ENCODE measurements around the gene TSPAN18. TPM values are rescaled to one million over a fixed set of nuclear protein-coding genes. Genes with fewer than 3 reads are reported as not detected.

The TSPAN18 gene
- total RNA-seq, 1 experiment from 2014 or later: not detected

DNA sequence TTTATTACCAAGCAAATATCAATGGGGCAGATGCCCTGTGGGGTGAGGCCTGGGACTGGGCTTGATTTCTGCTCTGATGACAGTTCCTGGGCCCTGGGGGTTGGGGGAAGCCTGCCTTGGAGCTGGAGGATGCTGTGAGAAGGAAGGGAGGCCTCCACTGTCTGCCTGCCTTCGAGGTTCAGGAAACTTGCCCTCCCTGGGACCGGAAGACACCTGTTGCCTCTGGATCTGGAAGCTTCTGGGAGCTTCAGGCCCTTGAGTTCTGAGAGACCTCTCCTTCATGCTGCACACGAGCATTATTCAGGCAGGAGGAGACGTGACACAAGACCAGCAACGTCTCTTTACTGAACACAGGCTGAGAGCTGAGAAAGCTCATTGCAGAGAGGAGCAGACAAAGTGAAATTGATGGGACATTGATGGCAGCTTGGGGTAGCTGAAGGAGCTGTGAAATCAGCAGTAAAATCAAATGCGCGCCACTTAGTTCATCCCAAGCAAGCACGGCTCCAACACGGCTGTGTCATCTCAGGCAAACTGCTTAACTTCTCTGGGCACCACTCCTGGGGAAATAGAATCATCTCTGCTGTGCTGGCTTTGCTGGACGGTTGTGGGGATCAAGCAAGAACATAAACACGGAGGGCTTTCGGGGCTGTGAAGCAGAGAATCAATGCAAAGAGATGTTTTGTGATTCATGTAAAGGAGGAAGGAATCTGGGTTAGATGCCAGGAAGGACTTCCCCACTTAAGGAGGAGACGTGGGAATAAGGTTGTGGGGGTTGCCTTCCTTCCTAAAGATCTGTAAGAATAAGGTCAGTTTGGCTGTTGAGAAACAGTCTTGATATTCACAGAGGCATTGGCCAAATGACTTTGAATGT, 159.4 kb downstream of the TSPAN18 start:
- no peak for TF ChIP-seq EZH2phosphoT487 (IDR thresholded peaks at IDR 0.05; ENCODE audit: borderline replicate concordance, low read length)
- TF ChIP-seq, protein P1, sequence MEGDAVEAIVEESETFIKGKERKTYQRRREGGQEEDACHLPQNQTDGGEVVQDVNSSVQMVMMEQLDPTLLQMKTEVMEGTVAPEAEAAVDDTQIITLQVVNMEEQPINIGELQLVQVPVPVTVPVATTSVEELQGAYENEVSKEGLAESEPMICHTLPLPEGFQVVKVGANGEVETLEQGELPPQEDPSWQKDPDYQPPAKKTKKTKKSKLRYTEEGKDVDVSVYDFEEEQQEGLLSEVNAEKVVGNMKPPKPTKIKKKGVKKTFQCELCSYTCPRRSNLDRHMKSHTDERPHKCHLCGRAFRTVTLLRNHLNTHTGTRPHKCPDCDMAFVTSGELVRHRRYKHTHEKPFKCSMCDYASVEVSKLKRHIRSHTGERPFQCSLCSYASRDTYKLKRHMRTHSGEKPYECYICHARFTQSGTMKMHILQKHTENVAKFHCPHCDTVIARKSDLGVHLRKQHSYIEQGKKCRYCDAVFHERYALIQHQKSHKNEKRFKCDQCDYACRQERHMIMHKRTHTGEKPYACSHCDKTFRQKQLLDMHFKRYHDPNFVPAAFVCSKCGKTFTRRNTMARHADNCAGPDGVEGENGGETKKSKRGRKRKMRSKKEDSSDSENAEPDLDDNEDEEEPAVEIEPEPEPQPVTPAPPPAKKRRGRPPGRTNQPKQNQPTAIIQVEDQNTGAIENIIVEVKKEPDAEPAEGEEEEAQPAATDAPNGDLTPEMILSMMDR (conservative IDR thresholded peaks at IDR 0.05; ENCODE audit: low read depth, low read length): no peak
- no peak for TF ChIP-seq EZH2 (IDR thresholded peaks at IDR 0.05; ENCODE audit: low read length, unreplicated experiment)
- ChIA-PET CTCF (no interaction called here), POLR2A (ENCODE audit: unreplicated experiment) (no interaction called here)
- BruUV-seq (replicated peaks): no TSS peak
- Histone ChIP-seq H3K4me3 (ENCODE audit: low read length) (no peak overlapping the region), H3K9me3 (ENCODE audit: low read length) (no peaks in the 10 kb centered on the region), H2AFZ (ENCODE audit: low read length) (no peak overlapping the region), H3F3A (ENCODE audit: low read length, unreplicated experiment) (no peaks in the 10 kb centered on the region), H3K36me3 (ENCODE audit: low read depth, low read length) (no peaks in the 10 kb centered on the region), H3K9ac (ENCODE audit: low read length) (no peak overlapping the region), H3K27me3 (ENCODE audit: low read length) (peaks cover 12% of the 10 kb centered on the region), H3K27ac (ENCODE audit: low read length) (no peak overlapping the region), H3K9me2 (replicated peaks; ENCODE audit: low read length) (no peaks in the 10 kb centered on the region), H3K79me2 (ENCODE audit: low read length) (no peaks in the 10 kb centered on the region), H3K4me1 (ENCODE audit: insufficient read depth, low read length) (no peaks in the 10 kb centered on the region), H4K20me1 (ENCODE audit: low read length) (no peaks in the 10 kb centered on the region), H3K4me2 (ENCODE audit: low read length) (no peak overlapping the region)
- DNase-seq: no peak
- ATAC-seq: no peak
- intact Hi-C loops (cut with micrococcal nuclease): no loop called here

DNA sequence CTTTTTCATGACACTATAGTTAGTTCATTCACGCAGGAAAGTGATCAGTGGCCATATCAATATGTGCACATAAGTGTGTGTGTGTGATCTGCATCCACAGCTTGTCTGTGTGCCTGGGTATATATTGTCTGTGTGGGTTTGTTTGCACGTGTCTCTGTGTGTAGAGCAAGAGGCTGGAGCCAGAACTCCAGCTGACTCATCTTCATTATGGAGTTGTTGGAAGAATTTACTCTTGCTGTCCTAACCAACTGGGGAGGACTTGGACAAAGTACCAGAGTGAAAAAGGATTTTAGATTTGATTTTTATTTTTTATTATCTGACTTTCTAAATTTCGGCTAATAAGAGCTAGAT, 160.0 kb downstream of the TSPAN18 start:
- H3K27me3 ChIP-seq (ENCODE audit: low read length): peaks cover 12% of the 10 kb centered on the region
- POLR2A ChIA-PET (ENCODE audit: unreplicated experiment): no interaction called here
- no peaks in the 10 kb centered on the region for H3K9me3 ChIP-seq (ENCODE audit: low read length)
- H3K9me2 ChIP-seq (replicated peaks; ENCODE audit: low read length): no peaks in the 10 kb centered on the region
- no peak overlapping the region for H3K4me3 ChIP-seq (ENCODE audit: low read length)
- peak; percentile 61 for ATAC-seq
- intact Hi-C loops (cut with micrococcal nuclease): no loop called here
- no peak overlapping the region for H3K4me2 ChIP-seq (ENCODE audit: low read length)
- CTCF ChIA-PET: interaction anchor here (0.6 kb wide), 1 partner anchor 229 kb away, joined by 3 read pairs; no protein-coding TSS in a partner anchor
- H3K79me2 ChIP-seq (ENCODE audit: low read length): no peaks in the 10 kb centered on the region
- H3K36me3 ChIP-seq (ENCODE audit: low read depth, low read length): no peaks in the 10 kb centered on the region
- H3K27ac ChIP-seq (ENCODE audit: low read length): no peak overlapping the region
- no peak overlapping the region for H3K9ac ChIP-seq (ENCODE audit: low read length)
- no peaks in the 10 kb centered on the region for H3F3A ChIP-seq (ENCODE audit: low read length, unreplicated experiment)
- BruUV-seq (replicated peaks): no TSS peak
- no peaks in the 10 kb centered on the region for H4K20me1 ChIP-seq (ENCODE audit: low read length)
- TF ChIP-seq EZH2 (IDR thresholded peaks at IDR 0.05; ENCODE audit: low read length, unreplicated experiment) (no peak), EZH2phosphoT487 (IDR thresholded peaks at IDR 0.05; ENCODE audit: borderline replicate concordance, low read length) (no peak)
- TF ChIP-seq, protein P1 (conservative IDR thresholded peaks at IDR 0.05; ENCODE audit: low read depth, low read length): no peak
- no peaks in the 10 kb centered on the region for H3K4me1 ChIP-seq (ENCODE audit: insufficient read depth, low read length)
- no peak overlapping the region for H2AFZ ChIP-seq (ENCODE audit: low read length)
- no peak for DNase-seq

DNA sequence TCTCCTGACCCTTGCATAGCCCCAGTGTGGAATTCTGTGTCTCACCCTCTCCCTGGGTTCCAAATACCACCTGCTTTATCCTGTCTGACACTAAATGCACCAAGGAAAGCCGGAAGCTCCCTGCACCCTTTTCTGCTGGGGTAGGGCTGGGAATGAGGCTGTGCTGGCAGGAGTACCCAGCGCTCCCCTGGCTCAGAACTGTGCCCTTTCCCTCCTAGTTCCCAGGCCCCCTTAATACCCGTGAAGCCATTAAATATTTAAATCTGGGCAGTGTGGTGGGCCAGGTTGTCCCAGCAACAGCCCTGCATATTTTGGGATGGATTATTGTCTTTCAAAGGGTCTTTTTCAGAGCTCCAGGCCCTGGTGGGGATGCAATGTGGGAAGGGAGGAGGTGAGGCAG, 160.9 kb downstream of the TSPAN18 start:
- no TSS peak for BruUV-seq (replicated peaks)
- CTCF ChIA-PET: no interaction called here
- no peaks in the 10 kb centered on the region for H3K9me2 ChIP-seq (replicated peaks; ENCODE audit: low read length)
- no peak overlapping the region for H3K4me2 ChIP-seq (ENCODE audit: low read length)
- intact Hi-C loops (cut with micrococcal nuclease): no loop called here
- no peak for ATAC-seq
- H2AFZ ChIP-seq (ENCODE audit: low read length): no peak overlapping the region
- H4K20me1 ChIP-seq (ENCODE audit: low read length): no peaks in the 10 kb centered on the region
- H3F3A ChIP-seq (ENCODE audit: low read length, unreplicated experiment): no peaks in the 10 kb centered on the region
- H3K36me3 ChIP-seq (ENCODE audit: low read depth, low read length): no peaks in the 10 kb centered on the region
- POLR2A ChIA-PET (ENCODE audit: unreplicated experiment): no interaction called here
- H3K9ac ChIP-seq (ENCODE audit: low read length): no peak overlapping the region
- H3K79me2 ChIP-seq (ENCODE audit: low read length): no peaks in the 10 kb centered on the region
- no peaks in the 10 kb centered on the region for H3K4me1 ChIP-seq (ENCODE audit: insufficient read depth, low read length)
- H3K4me3 ChIP-seq (ENCODE audit: low read length): no peak overlapping the region
- TF ChIP-seq EZH2phosphoT487 (IDR thresholded peaks at IDR 0.05; ENCODE audit: borderline replicate concordance, low read length) (no peak), EZH2 (IDR thresholded peaks at IDR 0.05; ENCODE audit: low read length, unreplicated experiment) (no peak)
- TF ChIP-seq, protein P1 (conservative IDR thresholded peaks at IDR 0.05; ENCODE audit: low read depth, low read length): no peak
- no peak overlapping the region for H3K27ac ChIP-seq (ENCODE audit: low read length)
- H3K27me3 ChIP-seq (ENCODE audit: low read length): peaks cover 10% of the 10 kb centered on the region
- no peak for DNase-seq
- H3K9me3 ChIP-seq (ENCODE audit: low read length): no peaks in the 10 kb centered on the region
